GM21381 (cell line): ENCODE data around the gene INPP5A.
"Not testable (repeated sequence)": the region's sequence is repeated elsewhere in the genome, so short reads cannot be mapped to it uniquely, and the experiment has no call there.

Source experiments
- ATAC-seq: cut with Tn5 transposase; IDR thresholded peaks from one replicate; pipeline ENCODE4 v1.9.1; 2021; ENCODE audit warnings: mild to moderate bottlenecking, moderate library complexity; ENCODE audit not compliant: unreplicated experiment

Gene INPP5A

DNA sequence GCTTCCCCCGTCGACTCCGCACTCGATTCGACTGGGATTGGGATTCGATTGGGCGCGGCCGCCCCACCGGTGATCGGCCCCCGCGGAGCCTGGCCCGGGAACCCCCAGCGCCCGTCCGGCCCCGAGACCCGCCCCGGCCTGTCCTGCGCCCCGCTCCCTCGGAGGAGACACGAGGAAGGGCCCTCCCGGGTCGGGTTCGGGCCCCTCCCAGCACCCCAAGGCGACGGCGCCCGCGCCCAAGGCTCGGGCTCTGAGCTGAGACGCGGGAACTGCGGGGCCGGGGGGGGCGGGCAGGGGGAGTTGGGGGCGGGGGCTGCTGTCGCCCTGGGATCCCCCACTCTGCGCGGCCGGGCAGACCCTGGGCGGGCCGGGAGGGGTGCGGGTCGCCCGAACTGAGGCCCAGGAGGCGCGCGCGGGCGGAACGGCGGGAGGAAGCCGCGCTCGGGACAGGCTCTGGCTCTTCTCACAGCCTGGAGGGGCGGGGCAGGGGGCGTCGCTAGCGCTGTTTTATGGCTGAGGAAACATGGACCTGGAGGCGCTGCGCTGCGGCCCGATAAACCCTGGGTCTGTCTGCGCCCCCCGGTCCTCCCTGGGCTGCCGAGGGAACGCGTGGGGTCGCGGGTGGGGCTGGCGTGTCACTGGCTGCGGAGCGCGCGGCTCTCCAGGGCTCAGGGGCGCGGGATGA is 250.1 kb downstream of the INPP5A start:
- ATAC-seq = no peak

- ATAC-seq = no peak
Observed at GRCh38 chr10:132788180-132788830, 250.7 kb downstream of the INPP5A start.

- no peak for ATAC-seq
Observed at GRCh38 chr10:132788831-132789219, 251.2 kb downstream of the INPP5A start.

DNA sequence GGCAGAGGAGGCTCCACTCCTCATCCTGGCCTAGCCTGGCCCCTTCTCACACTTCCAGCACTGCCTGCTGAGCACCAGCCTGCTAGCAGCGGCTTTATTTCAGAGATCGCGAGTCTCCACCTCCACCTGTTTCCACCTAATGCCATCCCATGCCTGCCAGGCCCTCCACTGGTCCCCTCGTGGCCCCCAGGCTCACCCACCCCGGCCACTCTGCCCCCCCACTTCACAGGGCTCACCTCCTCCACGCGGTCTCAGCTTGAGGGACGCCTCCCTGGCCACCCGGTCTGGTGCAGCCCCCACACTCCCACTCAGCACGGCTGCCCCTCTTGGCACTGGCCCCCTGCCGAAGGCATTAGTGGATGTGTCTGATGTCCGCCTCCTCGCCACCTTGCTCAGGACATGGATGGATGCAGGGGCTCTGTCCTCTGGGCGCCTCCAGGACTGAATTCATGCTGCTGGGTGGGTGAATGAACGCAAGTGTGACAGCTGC is 252.1 kb downstream of the INPP5A start:
- no peak for ATAC-seq

DNA sequence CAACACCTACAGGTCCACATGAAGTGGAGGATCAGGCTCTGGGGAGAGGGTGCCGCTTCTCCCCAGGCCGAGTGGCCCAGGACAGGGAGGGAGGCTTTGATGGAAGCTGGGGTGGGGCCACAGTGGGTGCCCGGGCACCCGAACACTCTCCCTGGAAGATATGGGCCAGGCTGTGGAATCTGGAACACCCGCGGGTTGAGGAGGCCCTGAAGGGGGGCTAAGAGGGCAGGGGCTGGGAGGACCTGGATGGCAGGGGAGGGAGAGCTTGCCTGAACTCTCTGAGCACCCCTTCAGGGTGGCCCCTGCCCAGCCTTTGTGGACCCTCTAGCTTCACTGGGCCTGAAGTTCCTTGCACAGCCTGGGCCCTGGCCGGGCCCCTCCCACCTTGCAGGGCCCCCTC is 252.9 kb downstream of the INPP5A start:
- ATAC-seq = no peak

DNA sequence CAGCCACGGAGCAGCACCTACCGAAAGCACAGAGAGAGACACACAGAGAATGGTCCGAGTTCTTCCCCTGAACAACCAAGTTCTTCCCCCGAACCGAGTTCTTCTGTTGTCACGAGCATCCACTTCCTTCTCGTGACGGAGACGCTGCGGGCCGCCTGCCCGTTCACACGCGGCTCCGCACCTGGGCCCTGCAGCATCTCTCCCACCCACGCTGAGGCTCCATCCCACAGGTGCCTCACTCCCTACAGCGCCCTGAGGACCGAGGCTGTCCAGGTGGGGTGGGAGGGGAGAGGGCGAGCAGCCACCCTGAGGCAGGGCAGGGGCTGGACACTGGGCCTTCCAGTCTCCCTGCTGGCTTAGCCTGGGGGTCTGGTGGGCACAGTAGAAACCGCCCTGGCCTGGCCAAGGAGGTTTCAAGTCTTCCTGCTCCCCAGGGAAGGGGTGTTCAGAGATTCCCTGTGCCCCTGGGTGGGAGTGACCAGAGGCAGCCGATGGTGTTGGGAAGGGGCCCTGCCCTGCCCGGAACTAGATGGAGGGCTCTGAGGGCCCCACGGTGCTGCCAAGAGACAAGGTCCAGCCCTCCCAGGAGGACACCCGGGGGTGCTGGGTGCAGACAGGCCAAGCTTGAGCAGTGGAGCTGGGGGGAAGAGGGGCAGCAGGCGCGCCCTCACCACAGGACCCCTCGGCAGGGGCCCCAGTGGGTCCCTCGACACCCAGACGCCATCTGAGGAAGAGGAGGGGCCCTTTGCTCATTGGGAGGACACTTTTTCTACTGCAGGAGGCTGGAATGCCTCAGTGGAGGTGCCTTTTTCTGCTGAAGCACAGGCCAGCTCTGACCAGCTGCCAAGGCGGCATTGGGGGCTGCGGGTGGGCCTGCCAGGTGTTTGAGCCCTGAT is 253.6 kb downstream of the INPP5A start:
- ATAC-seq = no peak

- ATAC-seq = not testable (repeated sequence)
Observed at GRCh38 chr10:132792099-132792498, 254.5 kb downstream of the INPP5A start.

DNA sequence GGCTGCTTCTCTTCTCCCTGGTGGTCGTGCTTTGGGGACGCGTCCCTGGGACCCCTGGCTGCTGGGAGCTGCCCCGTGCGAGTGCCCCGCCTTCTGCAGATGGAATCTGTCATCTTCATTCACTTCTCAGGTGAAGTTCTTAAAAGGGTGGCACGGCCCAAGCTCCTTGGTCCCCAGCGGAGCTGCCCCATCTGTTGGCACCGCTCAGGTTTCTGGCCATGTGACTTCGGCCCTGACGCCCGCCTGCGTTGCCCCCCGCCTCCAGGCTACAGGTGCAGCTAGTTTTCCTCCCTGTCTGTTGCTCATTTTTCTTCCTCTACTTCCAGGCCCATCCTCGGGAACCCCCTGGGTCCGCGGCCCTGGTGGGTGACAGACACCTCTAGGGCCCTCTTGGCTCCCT is 255.2 kb downstream of the INPP5A start:
- no peak for ATAC-seq

DNA sequence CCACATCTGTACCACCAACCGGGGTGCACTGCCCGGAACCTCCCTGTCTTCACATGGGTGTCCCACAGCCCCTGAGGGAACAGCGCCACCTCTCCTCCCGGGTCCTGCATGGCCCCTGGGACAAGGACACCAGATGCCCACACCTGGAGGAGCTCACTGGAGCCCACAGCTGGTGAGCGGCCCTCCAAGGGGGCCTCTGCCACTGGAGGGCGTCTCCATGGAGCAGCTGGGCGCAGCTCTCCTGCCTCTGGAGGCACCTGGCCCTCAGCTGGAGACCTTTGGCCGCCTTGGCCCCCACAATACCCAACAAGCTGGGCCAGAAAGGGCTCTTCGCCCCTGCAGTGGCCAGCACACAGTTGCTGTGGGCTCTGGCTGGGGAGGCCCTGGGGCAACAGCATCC is 255.6 kb downstream of the INPP5A start:
- ATAC-seq = no peak

GRCh38 chr10:132793871-132794849 is 256.6 kb downstream of the INPP5A start:
- no peak for ATAC-seq

DNA sequence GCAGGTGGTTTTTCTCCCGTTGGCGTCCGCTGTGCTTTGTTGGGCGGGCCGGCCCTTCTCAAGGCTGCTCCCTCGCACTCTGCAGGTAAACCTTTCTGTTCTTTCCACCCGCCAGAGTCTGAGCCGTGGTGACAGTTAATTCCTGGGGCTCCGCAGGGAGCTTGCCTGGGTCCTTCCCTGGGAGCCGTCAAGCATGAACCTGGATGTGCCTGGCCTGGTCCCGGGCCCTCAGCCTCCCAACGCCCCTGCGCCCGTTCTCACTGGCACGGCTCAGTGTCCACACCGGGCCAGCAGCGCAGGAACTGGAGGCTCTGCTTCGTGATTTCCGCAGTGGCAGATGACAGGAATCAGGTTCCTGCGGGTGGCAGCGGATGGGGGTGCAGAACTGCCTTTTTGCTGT is 259.3 kb downstream of the INPP5A start:
- ATAC-seq = no peak

DNA sequence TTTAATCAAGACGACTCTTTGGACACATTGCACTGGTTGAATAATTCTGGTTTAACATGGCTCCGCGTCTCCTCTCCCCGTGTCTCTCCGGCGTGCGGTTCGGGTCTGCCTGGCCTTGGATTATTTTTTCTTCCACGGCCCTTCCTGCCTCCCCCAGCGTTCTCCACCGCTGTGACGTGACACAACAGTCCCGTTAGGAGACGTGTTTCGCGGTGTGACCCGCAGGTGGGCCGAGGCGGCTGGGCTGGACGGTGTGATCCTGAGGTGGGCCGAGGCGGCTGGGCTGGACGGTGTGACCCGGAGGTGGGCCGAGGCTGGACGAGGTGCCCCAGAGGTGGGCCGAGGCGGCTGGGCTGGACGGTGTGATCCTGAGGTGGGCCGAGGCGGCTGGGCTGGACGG is 260.4 kb downstream of the INPP5A start:
- not testable (repeated sequence) for ATAC-seq

GRCh38 chr10:132798403-132798802 is 260.8 kb downstream of the INPP5A start:
- no peak for ATAC-seq

DNA sequence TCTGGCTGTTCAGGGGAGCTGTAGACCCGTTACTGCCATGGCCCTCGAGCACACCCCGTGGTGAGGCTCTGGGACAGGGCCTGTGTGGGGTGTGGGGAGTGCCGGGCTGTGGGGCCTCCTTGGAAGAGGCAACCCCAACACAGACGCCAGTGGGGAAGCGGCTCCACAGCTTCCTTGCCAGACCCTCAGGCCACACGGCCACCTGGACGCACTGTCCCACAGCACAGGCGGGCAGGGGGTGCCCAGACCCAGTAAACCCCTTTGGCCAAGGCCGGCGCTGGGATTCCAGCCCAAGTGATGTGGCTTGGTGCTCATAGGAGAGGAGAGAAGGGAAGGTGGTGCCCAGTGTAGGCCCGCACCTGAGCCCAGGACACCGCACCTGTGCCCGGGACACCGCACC is 261.3 kb downstream of the INPP5A start:
- no peak for ATAC-seq

GRCh38 chr10:132799865-132800264 is 262.3 kb downstream of the INPP5A start:
- ATAC-seq = no peak

DNA sequence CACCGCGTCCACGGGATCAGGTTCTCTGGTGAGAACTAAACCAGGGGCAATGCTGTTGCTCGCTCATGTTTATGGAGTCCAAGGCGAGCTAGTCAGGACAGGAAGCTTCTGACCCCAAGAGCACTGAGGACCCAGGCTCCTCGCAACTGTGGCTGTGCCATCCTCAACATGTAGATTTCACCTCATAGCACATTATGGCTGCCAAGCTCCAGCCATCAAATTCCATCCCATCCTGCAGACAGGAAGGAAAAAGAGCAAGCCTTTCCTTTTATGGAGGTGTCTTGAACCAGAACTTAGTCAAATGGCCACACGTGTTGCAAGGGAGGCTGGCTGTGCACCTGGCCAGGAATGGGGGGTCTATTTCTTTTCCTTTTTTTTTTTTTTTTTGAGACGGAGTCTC is 264.5 kb downstream of the INPP5A start:
- ATAC-seq = no peak

DNA sequence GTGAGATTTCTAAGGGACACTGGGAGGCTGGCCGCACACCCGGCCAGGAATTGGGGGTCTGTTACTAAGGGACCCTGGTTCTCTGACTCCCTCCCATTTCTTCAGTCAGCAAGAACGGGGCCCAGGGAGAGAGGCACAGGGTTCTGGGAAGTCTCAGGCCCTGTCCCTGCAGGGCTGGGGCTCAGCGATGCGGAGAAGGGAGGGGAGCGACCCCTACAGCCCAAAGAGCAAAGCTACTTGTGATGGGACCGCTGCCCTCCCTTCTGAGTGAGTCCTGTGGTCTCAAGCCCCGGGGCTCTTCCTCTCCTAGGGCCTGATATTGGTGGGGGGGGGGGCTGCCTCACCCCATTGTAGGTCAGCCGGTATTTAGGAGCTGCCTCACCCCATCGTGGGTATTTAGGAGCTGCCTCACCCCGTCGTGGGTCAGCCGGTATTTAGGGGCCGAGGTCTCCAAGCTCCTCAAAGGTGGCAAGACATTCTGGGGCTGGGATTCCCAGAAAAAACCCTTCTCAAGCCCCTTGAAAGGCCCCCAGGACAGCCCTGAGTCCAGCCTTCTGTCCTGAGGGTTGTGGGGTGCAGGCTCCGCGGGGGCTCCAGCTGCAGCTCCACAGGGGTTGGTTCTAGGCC is 265.2 kb downstream of the INPP5A start:
- no peak for ATAC-seq

- ATAC-seq = no peak
Observed at GRCh38 chr10:132803416-132804210, 266.0 kb downstream of the INPP5A start.

DNA sequence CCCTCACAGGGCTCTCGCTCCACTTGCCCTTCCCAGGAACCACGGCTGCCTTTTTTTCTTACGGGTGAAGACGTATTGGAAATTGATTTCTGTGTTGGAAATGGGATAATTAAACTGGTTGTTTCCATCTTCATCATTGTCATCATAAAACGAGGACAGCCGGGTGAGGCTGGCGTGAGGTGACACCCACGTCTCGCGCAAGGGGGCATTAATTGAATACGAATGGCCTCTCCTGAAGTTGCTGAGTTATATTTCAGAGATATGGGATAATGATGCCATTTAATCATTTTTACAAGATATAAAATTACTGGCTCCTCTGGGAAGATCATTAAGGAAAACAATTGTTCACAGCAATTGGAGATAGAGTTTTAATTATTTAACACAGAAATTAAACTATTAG is 266.7 kb downstream of the INPP5A start:
- ATAC-seq = no peak
